OCI-LY7 (cell line): ENCODE measurements around the gene CR1L. TPM values are rescaled to one million over a fixed set of nuclear protein-coding genes. Genes with fewer than 3 reads are reported as not detected.

Experiments
- BruUV-seq: library from RNA; stranded (reverse); fragments of 400-500 nt; replicated peaks from 2 replicates; lab custom pipeline; 2021; lab: Mats Ljungman, UMichigan
- CTCF ChIA-PET: fragments of 300-600 bp; sonication (Branson Sonifier 250); formaldehyde crosslinking; loops from one replicate; lab custom pipeline; 2022; ENCODE audit warnings: antibody characterized with exemption; ENCODE audit not compliant: unreplicated experiment; lab: Charles Lee
- POLR2A ChIA-PET: fragments of 300-600 bp; sonication (Branson Sonifier 250); formaldehyde crosslinking; loops from one replicate; lab custom pipeline; 2022; ENCODE audit warnings: antibody characterized with exemption; lab: Charles Lee
- DNase-seq: peaks from one replicate; pipeline ENCODE4 v3.0.0-alpha.2; 2015; ENCODE audit warnings: low spot score
- H2AFZ ChIP-seq: fragments of 200-600 bp; sonication (generic), shearing (Covaris generic); 2 replicates; pipeline ENCODE4 v1.6.1; 2014; ENCODE audit warnings: mild to moderate bottlenecking, antibody characterized with exemption, low read length, moderate library complexity
- H3K27ac ChIP-seq: fragments of 200-600 bp; sonication (generic); 2 replicates; pipeline ENCODE4 v1.5.1; 2014; ENCODE audit warnings: mixed run types, low read depth, mild to moderate bottlenecking, moderate library complexity, low read length, inconsistent platforms; ENCODE audit not compliant: poor library complexity, severe bottlenecking
- H3K36me3 ChIP-seq: fragments of 200-600 bp; sonication (generic); 2 replicates; pipeline ENCODE4 v1.6.1; 2014; ENCODE audit warnings: mild to moderate bottlenecking, antibody characterized with exemption, low read length, moderate library complexity, mixed read lengths; ENCODE audit not compliant: insufficient read depth
- H3K4me1 ChIP-seq: fragments of 200-600 bp; sonication (generic); 2 replicates; pipeline ENCODE4 v1.5.1; 2014; ENCODE audit warnings: mild to moderate bottlenecking, low read length; ENCODE audit not compliant: insufficient read depth, poor library complexity, severe bottlenecking
- H3K4me2 ChIP-seq: fragments of 200-600 bp; sonication (generic); 2 replicates; pipeline ENCODE4 v1.6.1; 2014; ENCODE audit warnings: mild to moderate bottlenecking, low read length
- H3K4me3 ChIP-seq: fragments of 200-600 bp; sonication (generic); 2 replicates; pipeline ENCODE4 v1.5.1; 2014; ENCODE audit warnings: mild to moderate bottlenecking, low read depth, low read length; ENCODE audit not compliant: poor library complexity, severe bottlenecking
- H3K79me2 ChIP-seq: fragments of 200-600 bp; sonication (generic); 2 replicates; pipeline ENCODE4 v1.6.1; 2016; ENCODE audit warnings: low read depth, mild to moderate bottlenecking, low read length, moderate library complexity, mixed read lengths; ENCODE audit not compliant: insufficient read depth
- H3K9me2 ChIP-seq: fragments of 200-600 bp; sonication (generic); 2 replicates; pipeline ENCODE4 v1.6.1; 2016; ENCODE audit warnings: mild to moderate bottlenecking, low read length, mixed read lengths; ENCODE audit not compliant: insufficient read depth
- H3K9me3 ChIP-seq: fragments of 200-600 bp; sonication (generic); 2 replicates; pipeline ENCODE4 v1.6.1; 2014; ENCODE audit warnings: mild to moderate bottlenecking, mixed run types, low read length, mixed read lengths
- H4K20me1 ChIP-seq: fragments of 200-600 bp; sonication (generic); 2 replicates; pipeline ENCODE4 v1.6.1; 2014; ENCODE audit warnings: mild to moderate bottlenecking, antibody characterized with exemption, low read length, moderate library complexity, mixed read lengths; ENCODE audit not compliant: insufficient read depth
- CTCF ChIP-seq: fragments of 200-600 bp; sonication (generic); conservative IDR thresholded peaks from 2 replicates; pipeline ENCODE4 v1.5.1; 2014; ENCODE audit warnings: mild to moderate bottlenecking, antibody characterized with exemption, low read length, moderate library complexity, mixed read lengths
- EZH2phosphoT487 ChIP-seq: fragments of 200-600 bp; sonication (generic); IDR thresholded peaks from 2 replicates; pipeline ENCODE4 v1.6.1; 2018; ENCODE audit warnings: low read depth, borderline replicate concordance, mild to moderate bottlenecking, mixed run types, antibody characterized with exemption, low read length, moderate library complexity, mixed read lengths
- intact Hi-C: fragments of 100-400 bp; cut with micrococcal nuclease; formaldehyde crosslinking; loops from one replicate; pipeline ENCODE4 v1.10.0; 2022; ENCODE audit not compliant: unreplicated experiment
- total RNA-seq, 2 experiments: library from RNA; depleted of rRNA in 1 of 2; stranded (reverse); fragments of >200 nt in 1 of 2; shearing (Covaris generic) in 1 of 2; gene quantifications; 2 replicates each; pipeline ENCODE4 v1.2.3, GENCODE V29; 2014 to 2022

The CR1L gene
- total RNA-seq, 2 experiments from 2014 or later = not detected

GRCh38 chr1:207626972-207627337 is 18.0 kb upstream of the CR1L start:
- H3K4me3 ChIP-seq = no peak overlapping the region
- H3K79me2 ChIP-seq = no peaks in the 10 kb centered on the region
- H3K4me1 ChIP-seq = no peaks in the 10 kb centered on the region
- no peak overlapping the region for H3K27ac ChIP-seq
- no peak overlapping the region for H2AFZ ChIP-seq
- H3K36me3 ChIP-seq = no peaks in the 10 kb centered on the region
- no peak for DNase-seq
- CTCF ChIA-PET = no interaction called here
- H4K20me1 ChIP-seq = no peaks in the 10 kb centered on the region
- H3K9me2 ChIP-seq = no peaks in the 10 kb centered on the region
- H3K9me3 ChIP-seq = no peaks in the 10 kb centered on the region
- POLR2A ChIA-PET = no interaction called here
- TF ChIP-seq EZH2phosphoT487 (no peak), CTCF (no peak)
- no TSS peak for BruUV-seq
- H3K4me2 ChIP-seq = no peak overlapping the region
- intact Hi-C loops = no loop called here

GRCh38 chr1:207627496-207627895 is 17.4 kb upstream of the CR1L start:
- no peaks in the 10 kb centered on the region for H3K79me2 ChIP-seq
- no TSS peak for BruUV-seq
- POLR2A ChIA-PET = no interaction called here
- intact Hi-C loops = no loop called here
- H3K9me3 ChIP-seq = no peaks in the 10 kb centered on the region
- no peak for DNase-seq
- H3K27ac ChIP-seq = no peak overlapping the region
- no peaks in the 10 kb centered on the region for H3K4me1 ChIP-seq
- H2AFZ ChIP-seq = no peak overlapping the region
- H3K4me3 ChIP-seq = no peak overlapping the region
- H3K4me2 ChIP-seq = no peak overlapping the region
- TF ChIP-seq EZH2phosphoT487 (no peak), CTCF (no peak)
- no peaks in the 10 kb centered on the region for H3K36me3 ChIP-seq
- no peaks in the 10 kb centered on the region for H3K9me2 ChIP-seq
- CTCF ChIA-PET = no interaction called here
- H4K20me1 ChIP-seq = no peaks in the 10 kb centered on the region

- Histone ChIP-seq H3K4me2 (no peak overlapping the region), H2AFZ (no peak overlapping the region), H3K9me3 (no peaks in the 10 kb centered on the region), H3K79me2 (no peaks in the 10 kb centered on the region), H3K36me3 (no peaks in the 10 kb centered on the region), H3K4me1 (no peaks in the 10 kb centered on the region), H4K20me1 (no peaks in the 10 kb centered on the region), H3K4me3 (no peak overlapping the region), H3K27ac (no peak overlapping the region), H3K9me2 (no peaks in the 10 kb centered on the region)
- intact Hi-C loops = no loop called here
- BruUV-seq = no TSS peak
- CTCF ChIA-PET = no interaction called here
- TF ChIP-seq EZH2phosphoT487 = no peak
- TF ChIP-seq CTCF = no peak
- POLR2A ChIA-PET = no interaction called here
- no peak for DNase-seq
Observed at GRCh38 chr1:207628776-207629175, 16.2 kb upstream of the CR1L start.
